Stimulated activated CD4-positive, alpha-beta T cell treated with anti-CD3 and anti-CD28 coated beads, Interleukin-15, amount 100 ng/mL, for 48 hours (primary cell): ENCODE data around the gene DPH7.
"Not testable (repeated sequence)": the region's sequence is repeated elsewhere in the genome, so short reads cannot be mapped to it uniquely, and the experiment has no call there.

Experiments
- DNase-seq, 2 donors: peaks; one replicate each; pipeline ENCODE4 v3.0.0-alpha.2; 2020; ENCODE audit warnings: low read depth in 2 of 2

DPH7 gene

GRCh38 chr9:137606005-137606621 is 27.4 kb upstream of the DPH7 start:
- DNase-seq = no peak

GRCh38 chr9:137605121-137606004 is 26.6 kb upstream of the DPH7 start, which contains the start of gene ARRDC1:
Gene ARRDC1 (plus strand): TSS chr9:137605686. CDS start chr9:137605718, 32 bp downstream.
- peak; percentile 87 to 89 for DNase-seq

- no peak for DNase-seq
Measured at GRCh38 chr9:137604345-137605086, 25.8 kb upstream of the DPH7 start.

DNA sequence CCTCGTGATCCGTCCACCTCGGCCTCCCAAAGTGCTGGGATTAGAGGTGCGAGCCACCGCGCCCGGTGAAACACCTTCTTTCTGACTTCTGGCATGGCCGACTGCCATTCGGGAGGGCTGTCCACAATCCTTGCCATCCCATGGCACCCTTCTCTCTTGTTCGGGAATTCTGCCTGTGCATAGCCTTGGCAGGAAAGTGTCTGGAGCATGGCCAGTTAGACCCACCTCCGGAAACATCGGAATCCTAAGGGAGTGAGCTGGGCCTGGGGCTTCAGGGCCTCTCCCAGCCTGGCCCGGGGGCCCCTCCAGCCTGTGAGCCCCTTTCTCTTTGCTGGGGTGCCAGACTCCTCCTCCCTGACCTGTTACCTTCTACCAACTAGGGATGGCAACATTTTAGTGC is 25.2 kb upstream of the DPH7 start:
- no peak for DNase-seq

DNA sequence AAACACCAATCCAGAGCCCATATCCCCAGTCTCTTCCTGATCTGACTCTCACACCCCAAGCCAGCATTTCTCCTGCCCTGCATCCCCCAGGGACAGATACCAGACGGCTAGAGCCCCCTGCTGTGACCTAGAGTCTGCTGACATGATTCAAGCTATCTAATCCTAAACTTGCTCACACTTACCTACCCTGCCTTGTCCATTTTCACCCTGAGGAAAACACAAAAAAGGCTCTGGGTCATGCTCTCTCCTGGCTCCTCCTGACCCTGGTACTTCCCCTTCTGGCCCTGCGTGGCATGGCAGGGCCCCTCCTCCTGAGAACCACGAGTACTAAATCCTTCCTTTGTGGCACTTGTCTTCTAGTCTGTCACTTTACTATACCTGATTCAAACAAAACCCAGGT is 23.9 kb upstream of the DPH7 start:
- DNase-seq = no peak

DNA sequence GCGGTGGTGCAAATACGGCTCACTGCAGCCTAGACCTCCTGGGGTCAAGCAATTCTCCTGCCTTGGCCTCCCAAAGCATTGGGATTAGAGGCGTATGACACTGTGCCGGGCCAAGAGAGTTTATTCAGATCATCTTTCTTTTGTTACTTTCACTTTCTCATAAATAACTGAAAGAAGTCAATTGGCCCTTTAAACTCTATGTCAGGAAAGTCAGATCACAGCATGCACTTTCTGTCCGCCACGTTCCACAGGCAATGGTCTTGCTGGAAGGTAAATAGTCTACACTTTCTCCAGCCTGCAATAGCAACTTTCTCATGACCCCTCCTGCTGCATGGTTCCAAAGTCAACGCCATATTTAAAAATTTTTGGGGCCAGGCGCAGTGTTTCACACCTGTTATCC is 20.2 kb upstream of the DPH7 start:
- DNase-seq = no peak

GRCh38 chr9:137596577-137596976 is 17.9 kb upstream of the DPH7 start:
- DNase-seq = not testable (repeated sequence)

DNA sequence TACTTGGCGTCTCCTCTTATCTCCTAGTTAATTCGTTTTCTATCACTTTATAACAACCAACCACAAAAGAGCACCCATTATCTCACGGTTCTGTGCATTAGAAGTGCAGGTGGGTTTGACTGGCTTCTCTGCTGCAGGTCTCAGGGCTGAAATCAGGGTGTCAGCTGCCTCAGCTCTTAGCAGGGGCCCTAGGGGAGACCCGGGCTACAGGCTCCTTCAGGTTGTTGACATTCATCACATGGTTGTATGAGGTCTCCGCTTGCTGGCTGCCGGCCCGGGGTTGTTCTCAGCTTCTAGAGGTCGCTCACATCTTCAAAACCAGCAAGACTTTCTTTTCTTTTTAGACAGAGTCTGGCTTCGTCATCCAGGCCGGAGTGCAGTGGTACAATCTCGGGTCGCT is 14.5 kb upstream of the DPH7 start:
- no peak for DNase-seq

GRCh38 chr9:137592767-137593166 is 14.0 kb upstream of the DPH7 start:
- DNase-seq = no peak

DNA sequence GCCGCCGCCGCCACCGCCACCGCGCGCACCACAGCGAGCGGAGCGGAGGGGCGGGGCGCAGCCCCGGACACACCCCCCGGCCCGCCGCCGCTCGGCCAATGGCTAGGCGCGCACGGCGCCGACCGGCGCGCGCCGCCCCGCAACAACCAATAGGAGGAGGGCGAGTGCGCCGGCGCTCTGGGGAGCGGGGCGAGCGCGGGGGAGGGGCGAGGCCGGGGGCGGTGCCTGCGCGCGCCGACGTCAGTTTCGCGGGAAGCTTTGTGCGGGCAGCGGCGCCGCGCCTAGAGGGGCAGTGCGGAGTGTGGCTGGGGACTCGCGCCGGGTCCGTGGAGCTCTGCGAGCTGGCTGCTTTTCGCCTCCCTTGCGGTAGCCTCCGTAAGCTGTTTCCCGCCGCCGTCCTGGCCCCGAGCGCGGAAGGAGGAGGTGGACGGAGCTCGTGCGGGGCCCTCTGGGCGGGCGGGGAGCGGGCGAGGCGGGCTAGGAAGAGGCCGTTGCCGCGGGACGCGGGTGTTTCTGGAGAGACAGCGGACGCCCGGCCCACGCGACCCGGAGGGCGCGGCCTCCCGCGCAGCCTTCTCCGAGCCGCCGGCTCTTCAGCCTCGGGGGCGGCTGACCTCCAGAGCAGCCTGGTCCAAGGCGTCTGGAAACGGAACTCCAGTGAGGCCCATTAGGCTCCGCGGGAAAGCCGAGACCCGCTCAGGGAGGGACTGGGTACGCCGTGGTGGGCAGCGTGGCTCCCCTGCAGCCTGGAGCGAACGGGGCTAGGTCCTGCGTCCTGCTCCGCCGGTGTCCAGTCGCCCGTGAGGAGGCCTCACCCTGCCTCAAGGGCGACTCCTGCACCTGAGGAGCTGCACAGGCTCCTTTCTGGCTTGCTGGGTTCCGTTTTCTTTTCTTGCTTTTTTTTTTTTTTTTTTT is 12.0 kb upstream of the DPH7 start, which contains the start of gene ZMYND19:
ZMYND19 (minus strand) TSS at position 44 of the 915 bp plus-strand sequence. CDS start 249 bp downstream, outside the sequence.
- DNase-seq = peak; percentile 74 to 84

- no peak for DNase-seq
Measured at GRCh38 chr9:137590123-137590468, 11.4 kb upstream of the DPH7 start.

- DNase-seq = no peak
Measured at GRCh38 chr9:137589441-137590122, 10.9 kb upstream of the DPH7 start.

DNA sequence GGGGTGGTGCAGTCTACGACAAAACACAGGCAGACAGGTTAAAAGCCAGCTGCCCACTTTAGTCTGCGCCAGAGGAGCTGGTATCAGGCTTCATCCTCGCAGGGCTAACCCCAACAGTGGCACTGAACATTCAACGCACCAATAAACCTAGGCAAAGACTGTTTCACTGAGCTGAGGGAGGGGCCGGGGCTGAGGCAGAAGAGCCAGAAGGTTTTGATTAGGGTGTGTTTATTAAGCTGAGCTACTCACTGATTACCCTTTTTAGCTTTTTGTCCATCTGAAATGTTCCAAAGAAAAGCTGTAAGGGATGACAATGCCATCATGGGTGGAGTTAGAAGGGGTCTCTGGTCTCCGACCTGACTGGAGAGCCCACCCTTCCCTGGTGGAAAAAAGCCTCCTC is 10.2 kb upstream of the DPH7 start:
- no peak for DNase-seq

DNA sequence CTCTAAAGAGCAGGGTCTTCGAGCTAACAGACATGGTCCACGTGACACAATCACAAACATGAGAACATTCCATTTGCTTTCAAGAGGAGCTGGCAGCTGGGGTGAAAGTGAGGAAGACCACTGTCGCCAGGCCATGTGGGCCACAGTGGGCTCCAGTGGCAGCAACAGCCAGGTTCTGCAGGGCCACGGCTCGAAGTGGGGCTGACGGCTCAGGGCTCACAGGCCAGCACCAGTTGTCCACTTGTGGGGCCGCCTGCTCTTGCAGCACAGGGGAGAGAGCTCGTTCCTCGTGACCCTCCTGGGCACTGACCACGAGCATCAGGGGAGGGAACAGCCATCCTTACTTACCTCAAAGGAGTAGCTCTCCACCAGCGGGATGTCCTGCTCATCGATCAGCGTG is 9.6 kb upstream of the DPH7 start:
- no peak for DNase-seq

DNA sequence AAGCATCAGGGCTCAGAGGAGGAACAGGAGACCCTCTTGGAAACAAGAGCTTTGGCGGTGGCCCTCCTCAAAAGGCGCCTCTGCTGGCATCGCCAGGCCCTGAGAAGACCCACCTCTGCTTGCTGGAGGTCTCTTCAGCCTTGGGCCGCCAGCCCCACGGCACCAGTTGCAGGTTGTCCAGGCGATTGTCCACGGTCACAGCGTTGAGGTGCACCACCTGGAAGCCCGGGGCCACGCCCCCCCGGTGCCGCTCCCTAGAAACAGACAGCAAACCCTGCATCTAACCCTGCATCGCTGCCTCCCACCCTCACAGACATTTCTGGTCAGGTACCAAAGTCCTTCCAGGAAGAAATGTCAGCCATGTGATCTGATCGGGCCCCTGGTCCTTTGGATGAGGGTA is 8.1 kb upstream of the DPH7 start:
- no peak for DNase-seq

- DNase-seq = no peak
Measured at GRCh38 chr9:137583957-137584356, 5.2 kb upstream of the DPH7 start.

DNA sequence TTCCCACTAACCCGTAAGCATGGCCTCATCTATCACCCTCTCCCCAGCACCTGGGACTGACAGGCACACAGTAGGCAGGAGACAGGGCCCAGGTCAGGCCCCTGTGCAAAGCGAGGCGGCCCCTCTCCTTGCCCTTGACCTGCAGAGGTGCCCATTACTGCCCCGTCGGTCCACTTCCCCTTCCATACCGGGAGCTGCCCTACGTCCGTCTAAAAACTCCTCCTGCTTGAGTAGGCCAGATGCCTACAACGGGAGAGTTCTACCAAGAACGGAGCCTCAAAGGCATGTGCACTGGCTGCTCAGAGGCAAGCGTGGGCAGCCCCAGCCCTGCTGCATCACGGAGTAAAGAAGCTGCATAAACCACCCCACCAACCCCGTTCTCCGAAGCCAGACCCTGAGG is 4.6 kb upstream of the DPH7 start:
- DNase-seq = no peak

DNA sequence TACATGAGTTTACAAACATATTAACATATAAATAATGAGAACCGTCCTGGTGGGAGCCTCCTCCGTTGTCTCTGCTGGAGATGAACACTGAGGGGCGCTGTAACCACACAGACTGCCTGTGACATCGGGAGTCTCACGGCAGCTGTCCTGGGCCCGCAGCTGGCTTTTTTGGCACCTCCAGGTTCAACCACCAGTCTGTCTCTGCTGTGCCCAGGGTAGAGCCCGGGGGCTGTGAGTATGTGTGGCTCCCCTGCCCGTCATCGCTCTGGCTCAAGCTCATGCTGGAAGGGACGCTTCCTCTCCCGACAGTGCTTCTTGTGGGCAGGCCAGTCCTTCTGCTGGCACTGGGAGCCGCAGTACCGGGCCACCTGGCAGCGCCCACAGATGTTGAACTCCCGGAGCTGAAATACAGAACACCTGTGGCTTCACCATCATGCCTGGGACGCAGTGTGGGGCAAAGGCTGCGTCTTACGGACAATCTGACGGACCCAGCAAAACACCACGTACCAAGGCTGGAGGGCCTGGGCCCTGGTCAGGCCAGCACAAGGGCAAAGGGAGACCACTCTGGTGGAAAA is 3.6 kb upstream of the DPH7 start:
- DNase-seq = no peak

- DNase-seq = no peak
Measured at GRCh38 chr9:137581361-137582285, 2.9 kb upstream of the DPH7 start.
